Activated T-cell treated with anti-CD3 and anti-CD28 coated beads, Interleukin-2, amount 50 U/mL, for 48 hours (primary cell): ENCODE data around the gene PPM1H.
"Not testable (repeated sequence)": the region's sequence is repeated elsewhere in the genome, so short reads cannot be mapped to it uniquely, and the experiment has no call there.

Experiments used
- DNase-seq, 2 experiments: peaks; one replicate each; pipeline ENCODE4 v3.0.0-alpha.2; 2020

PPM1H gene

GRCh38 chr12:62907561-62907960, 27.4 kb downstream of the PPM1H start:
- DNase-seq = no peak

- no peak for DNase-seq
These were observed 27.9 kb downstream of the PPM1H start for GRCh38 chr12:62907078-62907477.

- DNase-seq = no peak
These were observed 31.8 kb downstream of the PPM1H start for GRCh38 chr12:62903151-62903550.

- no peak for DNase-seq
These were observed 34.2 kb downstream of the PPM1H start for GRCh38 chr12:62900686-62901272.

GRCh38 chr12:62899568-62900390, 35.2 kb downstream of the PPM1H start:
- DNase-seq = no peak

- DNase-seq = no peak
These were observed 36.4 kb downstream of the PPM1H start for GRCh38 chr12:62898526-62898925.

- DNase-seq = no peak
These were observed 39.5 kb downstream of the PPM1H start for GRCh38 chr12:62895351-62895877.

GRCh38 chr12:62893276-62893675, 41.7 kb downstream of the PPM1H start:
- DNase-seq = no peak

GRCh38 chr12:62891805-62892549, 43.0 kb downstream of the PPM1H start:
- DNase-seq = no peak

GRCh38 chr12:62888454-62889110, 46.4 kb downstream of the PPM1H start:
- no peak for DNase-seq

- DNase-seq = no peak
These were observed 48.2 kb downstream of the PPM1H start for GRCh38 chr12:62886796-62887195.

- DNase-seq = no peak
These were observed 49.7 kb downstream of the PPM1H start for GRCh38 chr12:62885242-62885641.

- not testable (repeated sequence) for DNase-seq
These were observed 50.1 kb downstream of the PPM1H start for GRCh38 chr12:62884832-62885231.

GRCh38 chr12:62882696-62883095, 52.3 kb downstream of the PPM1H start:
- DNase-seq = no peak

- no peak for DNase-seq
These were observed 52.8 kb downstream of the PPM1H start for GRCh38 chr12:62882140-62882539.

GRCh38 chr12:62879691-62880090, 55.3 kb downstream of the PPM1H start:
- DNase-seq = no peak

- DNase-seq = not testable (repeated sequence)
These were observed 55.7 kb downstream of the PPM1H start for GRCh38 chr12:62879228-62879627.

GRCh38 chr12:62878211-62878610, 56.7 kb downstream of the PPM1H start:
- no peak for DNase-seq

GRCh38 chr12:62876938-62877548, 57.9 kb downstream of the PPM1H start:
- DNase-seq = no peak

- no peak for DNase-seq
These were observed 61.0 kb downstream of the PPM1H start for GRCh38 chr12:62873826-62874448.

- no peak for DNase-seq
These were observed 61.7 kb downstream of the PPM1H start for GRCh38 chr12:62873116-62873825.
